HEK293 (cell line): ENCODE results near the gene FNDC11.
A peak's percentile ranks its signal among the peaks of the same experiment; 100 is the strongest.

Experiments
- CTCF ChIA-PET: fragments of 350-600 bp; formaldehyde crosslinking; extraction: SDS; loops from one replicate; lab custom pipeline; 2021; ENCODE audit warnings: antibody characterized with exemption; lab: Yijun Ruan, JAX
- POLR2A ChIA-PET: fragments of 300-600 bp; formaldehyde crosslinking; extraction: SDS; loops from one replicate; lab custom pipeline; 2020; ENCODE audit warnings: antibody characterized with exemption, inconsistent platforms; lab: Yijun Ruan, JAX
- H3K27ac ChIP-seq: fragments of 200-500 bp; sonication (Bioruptor generic); 2 replicates; pipeline ENCODE4 v1.5.1; 2014; ENCODE audit warnings: low read depth, low read length, control low read depth, inconsistent platforms; ENCODE audit errors: extremely low read depth
- H3K36me3 ChIP-seq, 2 experiments: fragments of 200-500 bp in 1 of 2; sonication (Bioruptor generic) in 1 of 2; 1 replicate in 1 of 2; 2 replicates in 1 of 2; pipeline ENCODE4 v1.5.1; 2014 to 2017; ENCODE audit warnings: inconsistent platforms in 2 of 2, low read length in 2 of 2; ENCODE audit not compliant: control insufficient read depth in 2 of 2, insufficient read depth in 1 of 2
- H3K4me1 ChIP-seq: fragments of 200-500 bp; sonication (Bioruptor generic); 2 replicates; pipeline ENCODE4 v1.5.1; 2014; ENCODE audit warnings: mild to moderate bottlenecking, low read length, inconsistent platforms; ENCODE audit not compliant: control insufficient read depth, insufficient read depth
- H3K4me3 ChIP-seq: 2 replicates; pipeline ENCODE4 v1.5.1; 2011; ENCODE audit warnings: low read depth, mild to moderate bottlenecking, control low read depth, low read length, moderate library complexity
- H3K9me3 ChIP-seq: fragments of 200-500 bp; sonication (Bioruptor generic); 2 replicates; pipeline ENCODE4 v1.5.1; 2014; ENCODE audit warnings: low read depth, low read length, inconsistent platforms; ENCODE audit not compliant: control insufficient read depth, insufficient read depth
- GFI1B ChIP-seq: fragments of 450-650 bp; formaldehyde crosslinking; IDR thresholded peaks from 2 replicates; pipeline ENCODE4 v1.5.1; 2016; ENCODE audit warnings: missing biosample characterization, missing genetic modification characterization
- INSM2 ChIP-seq: fragments of 450-650 bp; formaldehyde crosslinking; IDR thresholded peaks from 2 replicates; pipeline ENCODE4 v1.5.1; 2016; ENCODE audit warnings: missing biosample characterization, missing genetic modification characterization
- KLF1 ChIP-seq: fragments of 450-650 bp; formaldehyde crosslinking; IDR thresholded peaks from 2 replicates; pipeline ENCODE4 v1.5.1; 2016; ENCODE audit warnings: missing biosample characterization, missing genetic modification characterization
- KLF17 ChIP-seq: fragments of 450-650 bp; formaldehyde crosslinking; IDR thresholded peaks from 2 replicates; pipeline ENCODE4 v1.5.1; 2016; ENCODE audit warnings: missing biosample characterization, missing genetic modification characterization
- KLF9 ChIP-seq: fragments of 450-650 bp; formaldehyde crosslinking; IDR thresholded peaks from 2 replicates; pipeline ENCODE4 v1.5.1; 2016; ENCODE audit warnings: missing biosample characterization, missing genetic modification characterization, low read depth
- PRDM2 ChIP-seq: fragments of 450-650 bp; formaldehyde crosslinking; IDR thresholded peaks from 2 replicates; pipeline ENCODE4 v1.5.1; 2016; ENCODE audit warnings: missing biosample characterization, missing genetic modification characterization, borderline replicate concordance
- SP2 ChIP-seq: fragments of 450-650 bp; formaldehyde crosslinking; IDR thresholded peaks from 2 replicates; pipeline ENCODE4 v1.5.1; 2016; ENCODE audit warnings: missing biosample characterization, missing genetic modification characterization
- ZNF112 ChIP-seq: fragments of 450-650 bp; formaldehyde crosslinking; IDR thresholded peaks from 2 replicates; pipeline ENCODE4 v1.5.0; 2017; ENCODE audit warnings: missing biosample characterization, missing genetic modification characterization
- ZNF121 ChIP-seq: fragments of 450-650 bp; formaldehyde crosslinking; IDR thresholded peaks from 2 replicates; pipeline ENCODE4 v1.5.1; 2016; ENCODE audit warnings: missing biosample characterization, missing genetic modification characterization
- ZNF16 ChIP-seq: fragments of 450-650 bp; formaldehyde crosslinking; IDR thresholded peaks from 2 replicates; pipeline ENCODE4 v1.5.1; 2016; ENCODE audit warnings: low read depth, missing biosample characterization, missing genetic modification characterization
- ZNF311 ChIP-seq: fragments of 450-650 bp; formaldehyde crosslinking; IDR thresholded peaks from 2 replicates; pipeline ENCODE4 v1.5.1; 2017; ENCODE audit warnings: missing biosample characterization, missing genetic modification characterization, borderline replicate concordance
- ZNF350 ChIP-seq: fragments of 450-650 bp; formaldehyde crosslinking; IDR thresholded peaks from 2 replicates; pipeline ENCODE4 v1.5.0; 2017; ENCODE audit warnings: missing biosample characterization, mild to moderate bottlenecking, missing genetic modification characterization
- ZNF362 ChIP-seq: fragments of 450-650 bp; formaldehyde crosslinking; IDR thresholded peaks from 2 replicates; pipeline ENCODE4 v1.5.1; 2016; ENCODE audit warnings: missing biosample characterization, missing genetic modification characterization
- ZNF366 ChIP-seq: fragments of 450-650 bp; formaldehyde crosslinking; conservative IDR thresholded peaks from 2 replicates; pipeline ENCODE4 v1.5.1; 2016; ENCODE audit warnings: missing biosample characterization, missing genetic modification characterization
- ZNF585B ChIP-seq: fragments of 450-650 bp; formaldehyde crosslinking; IDR thresholded peaks from 2 replicates; pipeline ENCODE4 v1.5.1; 2016; ENCODE audit warnings: missing biosample characterization, missing genetic modification characterization
- ZNF610 ChIP-seq: fragments of 450-650 bp; formaldehyde crosslinking; IDR thresholded peaks from 2 replicates; pipeline ENCODE4 v1.5.1; 2016; ENCODE audit warnings: missing biosample characterization, missing genetic modification characterization, borderline replicate concordance
- TF ChIP-seq, protein P1 (sequence below): fragments of 450-650 bp; formaldehyde crosslinking; IDR thresholded peaks from 2 replicates; pipeline ENCODE4 v1.5.1; 2016; ENCODE audit warnings: missing biosample characterization, missing genetic modification characterization

FNDC11 gene

DNA sequence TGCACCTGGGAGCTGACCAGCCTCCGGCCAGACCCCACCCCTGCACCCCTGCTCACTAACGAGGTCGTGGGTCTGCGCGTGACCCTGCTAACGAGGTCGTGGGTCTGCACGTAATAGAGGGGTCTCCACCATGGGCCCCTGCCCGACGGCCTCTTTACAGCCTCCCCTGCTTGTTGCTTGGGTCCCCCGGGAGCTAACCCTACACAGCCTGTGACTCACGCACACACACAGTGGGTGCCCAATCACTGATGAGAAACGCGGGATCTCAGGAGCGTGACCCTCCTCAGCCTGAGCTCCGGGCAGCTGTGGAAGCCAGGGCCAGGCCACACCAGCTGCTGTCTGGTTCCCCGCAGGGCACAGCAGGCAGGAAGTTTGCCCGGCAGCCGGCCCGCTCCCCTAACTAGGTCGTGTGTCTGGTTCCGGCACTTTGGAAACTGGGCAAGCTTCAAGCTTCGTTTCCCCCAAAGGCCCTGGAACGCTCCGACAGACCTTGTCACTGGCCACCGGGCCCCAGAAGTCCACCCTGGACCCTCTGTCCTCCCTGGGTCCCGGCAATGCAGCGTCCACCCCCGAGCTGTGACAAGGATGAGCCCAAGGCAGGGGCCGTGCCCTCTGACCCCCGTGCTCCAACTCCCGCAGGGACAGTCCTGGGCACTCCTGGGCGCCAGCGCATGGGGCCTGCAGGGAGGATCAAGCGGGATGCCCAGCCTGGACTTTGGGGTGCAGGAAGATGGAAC is 17.6 kb upstream of the FNDC11 start (continued):
- no peak for TF ChIP-seq ZNF362
- no peak for TF ChIP-seq ZNF311 (tag by site-specific recombination)
- no peak for TF ChIP-seq KLF17 (tag by site-specific recombination)
- no peak for TF ChIP-seq ZNF366
- no peak for TF ChIP-seq GFI1B (tag by site-specific recombination)
- TF ChIP-seq ZNF16: no peak
- no peak for TF ChIP-seq KLF1 (tag by site-specific recombination)
- TF ChIP-seq ZNF610 (tag by site-specific recombination): no peak
- no peak for TF ChIP-seq ZNF112
- TF ChIP-seq ZNF121: 0 out of 2 replicates have a peak, but pooled peaks have one; percentile 26
- no peak for TF ChIP-seq ZNF350 (tag by site-specific recombination)
- TF ChIP-seq, protein P1, sequence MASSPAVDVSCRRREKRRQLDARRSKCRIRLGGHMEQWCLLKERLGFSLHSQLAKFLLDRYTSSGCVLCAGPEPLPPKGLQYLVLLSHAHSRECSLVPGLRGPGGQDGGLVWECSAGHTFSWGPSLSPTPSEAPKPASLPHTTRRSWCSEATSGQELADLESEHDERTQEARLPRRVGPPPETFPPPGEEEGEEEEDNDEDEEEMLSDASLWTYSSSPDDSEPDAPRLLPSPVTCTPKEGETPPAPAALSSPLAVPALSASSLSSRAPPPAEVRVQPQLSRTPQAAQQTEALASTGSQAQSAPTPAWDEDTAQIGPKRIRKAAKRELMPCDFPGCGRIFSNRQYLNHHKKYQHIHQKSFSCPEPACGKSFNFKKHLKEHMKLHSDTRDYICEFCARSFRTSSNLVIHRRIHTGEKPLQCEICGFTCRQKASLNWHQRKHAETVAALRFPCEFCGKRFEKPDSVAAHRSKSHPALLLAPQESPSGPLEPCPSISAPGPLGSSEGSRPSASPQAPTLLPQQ (tag by site-specific recombination): no peak

DNA sequence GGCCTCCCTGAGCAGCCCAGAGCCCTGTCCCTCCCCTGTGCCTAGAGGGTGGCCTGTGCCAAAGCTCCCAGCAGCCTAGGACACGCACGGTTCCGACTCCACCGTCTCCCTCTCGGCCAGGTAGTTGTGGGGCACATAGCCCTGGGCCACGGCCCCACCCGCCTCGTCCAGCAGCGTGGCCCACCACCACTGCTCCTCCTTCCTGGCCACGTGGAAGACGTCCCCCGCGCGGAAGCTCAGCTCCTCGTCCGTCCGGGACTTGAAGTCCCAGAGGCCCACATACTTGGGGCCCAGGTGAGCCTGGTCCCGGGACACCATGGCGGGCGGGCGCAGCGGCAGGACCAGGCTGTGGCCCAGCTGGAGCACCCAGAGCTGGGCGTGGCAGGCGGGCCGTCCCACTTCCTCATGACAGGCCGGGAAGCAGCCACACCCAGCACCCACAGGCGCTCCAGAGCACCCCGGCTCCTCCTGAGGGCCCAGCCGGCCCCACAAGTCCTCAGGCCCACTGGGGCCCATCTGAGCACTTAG is 16.9 kb upstream of the FNDC11 start, which contains the start of gene PTK6:
Gene PTK6 (minus strand): TSS at position 380 of the 528 bp plus-strand sequence. CDS start 62 bp downstream, at position 318.
- no peaks in the 10 kb centered on the region for H3K9me3 ChIP-seq
- POLR2A ChIA-PET: interaction anchor here (0.9 to 3.2 kb wide), 5 partner anchors 16 to 528 kb away, joined by 3 to 12 read pairs (median 3); partner anchors contain the start of genes HELZ2 and PPDPF
- no peaks in the 10 kb centered on the region for H3K4me1 ChIP-seq
- TF ChIP-seq SP2 (tag by site-specific recombination) (0 out of 2 replicates have a peak, but pooled peaks have one; percentile 3), KLF9 (tag by site-specific recombination) (0 out of 2 replicates have a peak, but pooled peaks have one; percentile 23), KLF1 (tag by site-specific recombination) (0 out of 2 replicates have a peak, but pooled peaks have one; percentile 8), ZNF585B (tag by site-specific recombination) (no peak)
- CTCF ChIA-PET: interaction anchor here (0.6 to 2.5 kb wide), 15 partner anchors 9 to 699 kb away, joined by 3 to 9 read pairs (median 4); partner anchors contain the start of genes PRPF6 and SAMD10
- no peaks in the 10 kb centered on the region for H3K36me3 ChIP-seq
- no peak within 1 kb of the TSS for H3K27ac ChIP-seq
- peak within 1 kb of the TSS; percentile 23 for H3K4me3 ChIP-seq

DNA sequence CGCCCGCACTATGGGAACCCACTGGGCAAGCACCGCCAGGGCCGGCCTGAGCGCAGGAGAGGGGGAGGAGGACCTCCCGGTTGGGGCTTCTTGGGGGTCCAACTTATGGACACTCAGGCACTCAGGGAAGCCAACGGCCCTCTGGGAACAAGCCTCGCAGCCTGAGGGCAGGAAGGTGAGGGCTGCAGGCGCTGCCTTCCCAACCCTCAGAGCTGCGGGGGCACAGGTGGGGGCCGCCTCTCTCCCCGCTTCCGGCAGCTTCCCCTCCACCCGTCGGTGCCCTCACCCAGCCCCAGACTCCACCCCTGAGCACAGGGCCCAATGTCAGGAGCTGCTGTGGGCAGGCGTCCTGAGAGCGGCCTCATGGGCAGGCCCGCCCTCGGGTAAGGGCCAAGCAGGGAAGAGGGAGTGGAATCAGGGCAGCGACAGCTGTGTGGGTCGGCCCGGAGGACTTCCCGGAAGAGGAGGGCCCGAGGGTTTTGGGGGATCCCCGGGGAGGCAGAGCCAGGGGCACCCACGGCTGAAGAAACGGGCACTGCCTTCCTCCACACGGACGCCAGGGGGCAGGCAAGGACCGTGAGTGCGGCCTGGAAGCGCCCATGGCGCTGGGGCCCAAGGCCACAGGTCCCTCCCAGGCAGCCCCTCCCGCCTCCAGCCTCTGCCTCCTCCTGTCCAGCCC is 16.3 kb upstream of the FNDC11 start:
- ChIA-PET POLR2A (interaction anchor here (0.7 to 3.2 kb wide), 7 partner anchors 15 to 584 kb away, joined by 3 to 12 read pairs (median 4); partner anchors contain the start of gene HELZ2), CTCF (interaction anchor here (0.5 to 2.5 kb wide), 21 partner anchors 9 to 582 kb away, joined by 3 to 9 read pairs (median 4); partner anchors contain the start of genes PRPF6 and SAMD10)
- H3K27ac ChIP-seq: no peak overlapping the region
- no peaks in the 10 kb centered on the region for H3K36me3 ChIP-seq
- no peaks in the 10 kb centered on the region for H3K9me3 ChIP-seq
- H3K4me1 ChIP-seq: no peaks in the 10 kb centered on the region
- H3K4me3 ChIP-seq: peak overlapping the region; percentile 23
- TF ChIP-seq KLF17 (tag by site-specific recombination) (peak; percentile 95), INSM2 (tag by site-specific recombination) (no peak), PRDM2 (tag by site-specific recombination) (no peak)
